Measurements from ENCODE around the gene ZEB2. TPM values are rescaled to one million over a fixed set of nuclear protein-coding genes. Genes with fewer than 3 reads are reported as not detected.

Gene ZEB2
- total and polyA plus RNA-seq, 2 of the 8 experiments (the other 6 are each of a cell fraction or from before 2014, with no cell fraction given): 0.38 TPM; not detected in 1

DNA sequence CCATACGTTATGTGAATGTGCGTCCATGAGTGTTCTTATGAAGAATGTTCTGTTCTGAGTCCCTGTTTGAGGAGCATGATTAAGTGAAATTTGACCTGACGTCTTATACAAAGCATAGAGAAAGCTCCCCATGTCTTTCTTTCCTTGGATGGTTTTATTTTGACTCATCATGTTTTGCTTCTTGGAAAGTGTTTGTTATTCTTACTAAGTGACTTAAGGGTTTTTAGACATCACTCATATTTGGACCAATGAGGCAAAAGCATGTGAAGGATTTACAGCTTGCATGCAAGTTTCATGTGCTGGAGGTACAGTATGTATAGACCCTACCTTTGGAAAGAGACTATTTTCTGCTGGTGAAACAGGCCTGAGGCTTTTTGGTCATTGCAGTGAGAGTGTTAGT is 33.5 kb upstream of the ZEB2 start:
- no peak overlapping the region for H4K5ac ChIP-seq (ENCODE audit: insufficient read length, low read depth, low read length)
- H4K91ac ChIP-seq (replicated peaks; ENCODE audit: insufficient read length, low read length): no peak overlapping the region
- H2BK5ac ChIP-seq (ENCODE audit: low read depth, low read length): no peak overlapping the region
- H3K9me3 ChIP-seq (ENCODE audit: insufficient read depth in 2 of 2, low read depth in 1 of 2, low read length in 1 of 2): no peaks in the 10 kb centered on the region
- no peak overlapping the region for H3K9ac ChIP-seq (replicated peaks in 1 of 4; ENCODE audit: extremely low read depth in 1 of 4, low read depth in 3 of 4, low read length in 3 of 4)
- TF ChIP-seq BACH1 (IDR thresholded peaks at IDR 0.05; ENCODE audit: low read length): no peak
- no peak for TF ChIP-seq TAF7 (optimal IDR thresholded peaks at IDR 0.05; ENCODE audit: borderline replicate concordance, low read depth, low read length)
- no peak for TF ChIP-seq POLR2AphosphoS5 (IDR thresholded peaks at IDR 0.05; ENCODE audit: low read depth, low read length)
- no peak for TF ChIP-seq SUZ12 (IDR thresholded peaks at IDR 0.05; ENCODE audit: low read length)
- no peak for TF ChIP-seq SAP30 (IDR thresholded peaks at IDR 0.05; ENCODE audit: insufficient read depth, insufficient replicate concordance, low read length)
- no peak for TF ChIP-seq POLR2A (IDR thresholded peaks at IDR 0.05; ENCODE audit: control extremely low read depth in 1 of 2, low read depth in 2 of 2, low read length in 2 of 2)
- TF ChIP-seq TCF12 (IDR thresholded peaks at IDR 0.05; ENCODE audit: low read depth, low read length): no peak
- TF ChIP-seq EZH2 (IDR thresholded peaks at IDR 0.05; ENCODE audit: low read depth, low read length, severe bottlenecking): no peak
- no peak for TF ChIP-seq NRF1 (IDR thresholded peaks at IDR 0.05; ENCODE audit: low read depth, low read length)
- TF ChIP-seq JUND (IDR thresholded peaks at IDR 0.05; ENCODE audit: low read length): no peak
- no peak for TF ChIP-seq KDM5A (IDR thresholded peaks at IDR 0.05; ENCODE audit: low read length)
- TF ChIP-seq SP4 (IDR thresholded peaks at IDR 0.05; ENCODE audit: low read length): no peak
- TF ChIP-seq ASH2L (IDR thresholded peaks at IDR 0.05; ENCODE audit: low read length): no peak
- TF ChIP-seq CBX8 (IDR thresholded peaks at IDR 0.05; ENCODE audit: borderline replicate concordance, low read depth, low read length): no peak
- H3K4ac ChIP-seq (replicated peaks; ENCODE audit: insufficient read length, low read depth, low read length): no peak overlapping the region
- no peak overlapping the region for H2BK15ac ChIP-seq (ENCODE audit: low read length)
- H3K14ac ChIP-seq (ENCODE audit: insufficient read length): no peak overlapping the region
- no peaks in the 10 kb centered on the region for H3K79me1 ChIP-seq (ENCODE audit: low read depth, low read length)
- peaks cover 0 to 7% (median 0%) of the 10 kb centered on the region in 4 experiments; a peak in 2 of 7 replicates for H3K4me1 ChIP-seq (replicated peaks in 1 of 4; ENCODE audit: control insufficient read depth in 3 of 4, insufficient read depth in 4 of 4, low read length in 3 of 4)
- no peak overlapping the region for H2BK12ac ChIP-seq (ENCODE audit: low read depth, low read length)
- no peaks in the 10 kb centered on the region for H3K27me3 ChIP-seq (replicated peaks in 1 of 4; ENCODE audit: control insufficient read depth in 3 of 4, extremely low read depth in 1 of 4, insufficient read depth in 3 of 4, low read length in 3 of 4)
- H4K8ac ChIP-seq (ENCODE audit: extremely low read depth, insufficient read depth, low read length): no peak overlapping the region
- no peak overlapping the region for H2BK120ac ChIP-seq (replicated peaks; ENCODE audit: low read depth, low read length)
- H3K36me3 ChIP-seq (ENCODE audit: control insufficient read depth in 2 of 4, insufficient read depth in 4 of 4, low read length in 3 of 4): no peaks in the 10 kb centered on the region
- 70% methylated on average over 3 of the region's 3 CpGs; no CpG with 5 or more reads in 1 of the 2 experiments for WGBS, 2 experiments (ENCODE audit: extremely low coverage in 1 of 2, insufficient coverage in 1 of 2, insufficient read length in 1 of 2, insufficient replicate concordance in 2 of 2, low coverage in 1 of 2, low lambda C conversion rate in 2 of 2, missing lambda C conversion rate in 1 of 2)
- H4K20me1 ChIP-seq (replicated peaks in 1 of 2; ENCODE audit: control insufficient read depth in 1 of 2, insufficient read depth in 2 of 2, low read length in 2 of 2): no peaks in the 10 kb centered on the region
- H2BK20ac ChIP-seq (ENCODE audit: low read length): no peak overlapping the region
- no peaks in the 10 kb centered on the region for H3K79me2 ChIP-seq (ENCODE audit: control insufficient read depth in 1 of 2, insufficient read depth in 2 of 2, low read length in 2 of 2)
- H2AK5ac ChIP-seq (ENCODE audit: low read depth, low read length): no peak overlapping the region
- H3K23ac ChIP-seq (ENCODE audit: insufficient read length): no peak overlapping the region
- no peak overlapping the region for H3K18ac ChIP-seq (ENCODE audit: extremely low read depth, low read length)
- no peak overlapping the region for H3K4me3 ChIP-seq (ENCODE audit: extremely low read depth in 1 of 4, insufficient read depth in 2 of 4, low read depth in 3 of 4, low read length in 4 of 4)
- no peak overlapping the region for H3K56ac ChIP-seq (replicated peaks; ENCODE audit: insufficient read length, low read depth, low read length)
- ChIA-PET CTCF (ENCODE audit: partially characterized antibody) (no interaction called here), POLR2A (ENCODE audit: partially characterized antibody) (no interaction called here)
- no peak for FAIRE-seq
- H3K23me2 ChIP-seq (ENCODE audit: low read depth, low read length): no peaks in the 10 kb centered on the region; the same call in 1 of the 2 replicates
- DNase-seq (ENCODE audit: low read depth in 1 of 2, low spot score in 2 of 2): no peak
- H3K4me2 ChIP-seq (ENCODE audit: insufficient read depth in 1 of 2, low read depth in 2 of 2, low read length in 2 of 2): no peak overlapping the region
- no peak overlapping the region for H3K27ac ChIP-seq (ENCODE audit: low read depth, low read length)
- no peak overlapping the region for H2AFZ ChIP-seq (ENCODE audit: low read length)
